C4-2B (cell line): ENCODE results near the gene ZZZ3.

ENCODE experiments used
- CTCF ChIP-seq: fragments of 450-650 bp; conservative IDR thresholded peaks from 2 replicates; pipeline ENCODE4 v1.5.1; 2017; ENCODE audit warnings: mild to moderate bottlenecking
- ZFX ChIP-seq: fragments of 450-650 bp; IDR thresholded peaks from 2 replicates; pipeline ENCODE4 v1.6.1; 2017

GRCh38 chr1:77682460-77683159 lies at the start of gene ZZZ3:
- TF ChIP-seq CTCF (no peak), ZFX (no peak)
